ENCODE measurements around the gene KRTAP3-3. TPM values are rescaled to one million over a fixed set of nuclear protein-coding genes. Genes with fewer than 3 reads are reported as not detected.

The KRTAP3-3 gene
- total and polyA plus RNA-seq, 10 donors, result not detected

- TF ChIP-seq POLR2AphosphoS5 (IDR thresholded peaks at IDR 0.05) (no peak), POLR2A (IDR thresholded peaks at IDR 0.05) (no peak), CTCF (IDR thresholded peaks at IDR 0.05 in 8 of 11, conservative IDR thresholded peaks at IDR 0.05 in 3 of 11) (no peak)
- H3K9me3 ChIP-seq, result no peaks in the 10 kb centered on the region
- no peak for DNase-seq
- H3K4me3 ChIP-seq, result no peak overlapping the region
- no peaks in the 10 kb centered on the region for H3K36me3 ChIP-seq
- 91 to 97% (median 96%) methylated on average over 2 of the region's 2 CpGs for whole genome bisulfite sequencing, 5 donors
- intact Hi-C loops (cut with DNase I; ENCODE audit: low total_unique reads), result no loop called here
- peaks cover 0 to 64% (median 13%) of the 10 kb centered on the region in 7 donors for H3K27me3 ChIP-seq (replicated peaks in 1 of 7)
- no peak overlapping the region for H3K27ac ChIP-seq
- H3K4me1 ChIP-seq, result no peaks in the 10 kb centered on the region
These were observed 42.8 kb downstream of the KRTAP3-3 start for GRCh38 chr17:40951011-40951622.

DNA sequence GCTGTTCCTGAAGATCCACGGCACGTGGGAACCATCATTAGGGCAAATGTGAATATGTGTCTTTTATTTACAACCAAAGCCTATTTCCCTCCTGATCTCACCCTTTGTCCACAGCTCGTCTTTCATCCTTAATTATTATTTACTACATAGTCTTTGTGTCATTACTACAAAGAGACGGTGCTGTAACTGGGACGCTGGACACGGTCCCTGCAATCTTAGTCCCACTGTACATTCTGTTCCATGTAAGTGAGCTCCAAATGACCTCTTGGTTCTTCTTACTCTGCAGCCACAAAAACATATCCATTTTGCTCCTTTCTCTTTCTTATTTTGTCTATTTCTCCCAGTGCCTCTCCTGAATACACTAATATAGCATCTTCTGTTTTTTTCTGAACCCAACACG lies 43.8 kb downstream of the KRTAP3-3 start:
- WGBS, 5 donors, result 78 to 86% (median 83%) methylated on average over 7 of the region's 7 CpGs
- no peaks in the 10 kb centered on the region for H3K36me3 ChIP-seq
- no peak overlapping the region for H3K27ac ChIP-seq
- H3K4me3 ChIP-seq, result no peak overlapping the region
- H3K27me3 ChIP-seq (replicated peaks in 1 of 7), result peaks cover 0 to 73% (median 13%) of the 10 kb centered on the region in 7 donors
- no peak for DNase-seq
- no peaks in the 10 kb centered on the region for H3K4me1 ChIP-seq
- H3K9me3 ChIP-seq, result no peaks in the 10 kb centered on the region
- no peak for TF ChIP-seq CTCF (IDR thresholded peaks at IDR 0.05 in 8 of 11, conservative IDR thresholded peaks at IDR 0.05 in 3 of 11)
- no peak for TF ChIP-seq POLR2A (IDR thresholded peaks at IDR 0.05)
- TF ChIP-seq POLR2AphosphoS5 (IDR thresholded peaks at IDR 0.05), result no peak
- intact Hi-C loops (cut with DNase I; ENCODE audit: low total_unique reads), result no loop called here

DNA sequence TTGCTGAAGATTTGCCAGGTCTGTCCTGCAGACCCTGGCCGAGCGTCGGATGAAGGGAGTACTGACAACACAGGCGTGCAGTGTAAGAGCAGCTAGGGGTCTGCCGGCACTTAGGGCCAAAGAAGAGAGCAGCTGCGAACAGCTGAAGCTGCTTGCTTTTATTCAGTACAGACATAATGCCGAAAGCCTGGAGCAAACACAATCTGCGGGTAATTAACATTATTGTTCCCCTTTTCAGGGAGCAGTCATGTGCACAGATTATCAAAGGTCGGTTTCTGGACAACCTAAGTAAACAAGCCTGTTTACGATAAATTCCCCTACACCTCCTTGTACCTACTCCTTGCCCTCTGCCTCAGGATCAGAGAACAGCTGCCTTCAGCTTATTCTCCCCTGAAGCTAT lies 44.5 kb downstream of the KRTAP3-3 start:
- H3K9me3 ChIP-seq, result no peaks in the 10 kb centered on the region
- DNase-seq, result no peak
- no peak overlapping the region for H3K27ac ChIP-seq
- no peak for TF ChIP-seq POLR2AphosphoS5 (IDR thresholded peaks at IDR 0.05)
- no peak for TF ChIP-seq POLR2A (IDR thresholded peaks at IDR 0.05)
- TF ChIP-seq CTCF (IDR thresholded peaks at IDR 0.05 in 8 of 11, conservative IDR thresholded peaks at IDR 0.05 in 3 of 11), result no peak
- H3K4me1 ChIP-seq, result no peaks in the 10 kb centered on the region
- intact Hi-C loops (cut with DNase I; ENCODE audit: low total_unique reads), result no loop called here
- 39 to 59% (median 51%) methylated on average over 10 of the region's 10 CpGs for WGBS, 5 donors
- H3K36me3 ChIP-seq, result no peaks in the 10 kb centered on the region
- no peak overlapping the region for H3K4me3 ChIP-seq
- peaks cover 0 to 68% (median 13%) of the 10 kb centered on the region in 7 donors for H3K27me3 ChIP-seq (replicated peaks in 1 of 7)

- H3K4me1 ChIP-seq, result no peaks in the 10 kb centered on the region
- TF ChIP-seq POLR2AphosphoS5 (IDR thresholded peaks at IDR 0.05) (no peak), POLR2A (IDR thresholded peaks at IDR 0.05) (no peak), CTCF (IDR thresholded peaks at IDR 0.05 in 8 of 11, conservative IDR thresholded peaks at IDR 0.05 in 3 of 11) (no peak)
- no peaks in the 10 kb centered on the region for H3K36me3 ChIP-seq
- no peak for DNase-seq
- no peaks in the 10 kb centered on the region for H3K9me3 ChIP-seq
- peaks cover 0 to 62% (median 13%) of the 10 kb centered on the region in 7 donors for H3K27me3 ChIP-seq (replicated peaks in 1 of 7)
- intact Hi-C loops (cut with DNase I; ENCODE audit: low total_unique reads), result no loop called here
- no peak overlapping the region for H3K4me3 ChIP-seq
- WGBS, 5 donors, result 60 to 82% (median 62%) methylated on average over 2 of the region's 2 CpGs
- H3K27ac ChIP-seq, result no peak overlapping the region
These were observed 46.0 kb downstream of the KRTAP3-3 start for GRCh38 chr17:40947929-40948328.

All from spleen (tissue), 11 donors.